ENCODE results near the gene KDM6B. TPM values are rescaled to one million over a fixed set of nuclear protein-coding genes. Genes with fewer than 3 reads are reported as not detected.

The KDM6B gene
- total RNA-seq, 4 donors from 2014 or later = 4.8 to 14.4 (median 10.4) TPM

- Histone ChIP-seq H3K36me3 (peaks cover 61 to 66% of the 10 kb centered on the region in 2 donors), H3K27me3 (no peaks in the 10 kb centered on the region), H3K4me3 (replicated peaks in 1 of 3) (no peak overlapping the region), H3K27ac (no peak overlapping the region), H3K4me1 (peaks cover 10 to 20% of the 10 kb centered on the region in 2 donors), H3K9me3 (no peaks in the 10 kb centered on the region)
- 90 to 93% methylated on average over 10 to 13 of the region's 21 CpGs for WGBS, 2 donors
- no peak for TF ChIP-seq CTCF (IDR thresholded peaks at IDR 0.05)
- intact Hi-C loops (cut with DNase I) = loop anchor here (10.0 kb wide), 1 partner anchor 296 kb away; no protein-coding TSS in a partner anchor
- DNase-seq = no peak
Measured at GRCh38 chr17:7848739-7849129, 14.7 kb downstream of the KDM6B start.

GRCh38 chr17:7849130-7849750 is 15.2 kb downstream of the KDM6B start:
- Histone ChIP-seq H3K4me1 (peaks cover 10 to 20% of the 10 kb centered on the region in 2 donors), H3K9me3 (no peaks in the 10 kb centered on the region), H3K4me3 (replicated peaks in 1 of 3) (no peak overlapping the region), H3K36me3 (peaks cover 61 to 68% of the 10 kb centered on the region in 2 donors), H3K27ac (no peak overlapping the region), H3K27me3 (no peaks in the 10 kb centered on the region)
- TF ChIP-seq CTCF (IDR thresholded peaks at IDR 0.05) = no peak
- no peak for TF ChIP-seq POLR2A (IDR thresholded peaks at IDR 0.05)
- intact Hi-C loops (cut with DNase I) = loop anchor here (10.0 kb wide), 1 partner anchor 296 kb away; no protein-coding TSS in a partner anchor
- DNase-seq = no peak
- WGBS, 2 donors = 88 to 91% methylated on average over 29 to 34 of the region's 35 CpGs

- no peak overlapping the region for H3K27ac ChIP-seq
- 88 to 90% methylated on average over 10 to 12 of the region's 12 CpGs for WGBS, 2 donors
- intact Hi-C loops (cut with DNase I) = loop anchor here (10.0 kb wide), 1 partner anchor 295 kb away; no protein-coding TSS in a partner anchor
Measured at GRCh38 chr17:7849751-7850504, 15.9 kb downstream of the KDM6B start.

GRCh38 chr17:7850701-7851437 is 16.9 kb downstream of the KDM6B start:
- Histone ChIP-seq H3K9me3 (no peaks in the 10 kb centered on the region), H3K4me3 (replicated peaks in 1 of 3) (no peak overlapping the region), H3K27me3 (no peaks in the 10 kb centered on the region), H3K4me1 (peaks cover 1 to 19% of the 10 kb centered on the region in 2 donors), H3K36me3 (peaks cover 54 to 64% of the 10 kb centered on the region in 2 donors), H3K27ac (no peak overlapping the region)
- 89% methylated on average over 17 of the region's 17 CpGs for WGBS, 2 donors
- intact Hi-C loops (cut with DNase I) = no loop called here
- no peak for DNase-seq
- TF ChIP-seq CTCF (IDR thresholded peaks at IDR 0.05) (no peak), POLR2A (IDR thresholded peaks at IDR 0.05) (no peak)

More at GRCh38 chr17:7849751-7850504, 15.9 kb downstream of the KDM6B start:
- Histone ChIP-seq H3K9me3 (no peaks in the 10 kb centered on the region), H3K27me3 (no peaks in the 10 kb centered on the region), H3K4me3 (replicated peaks in 1 of 3) (no peak overlapping the region), H3K36me3 (peaks cover 61 to 68% of the 10 kb centered on the region in 2 donors), H3K4me1 (peaks cover 9 to 19% of the 10 kb centered on the region in 2 donors)
- TF ChIP-seq POLR2A (IDR thresholded peaks at IDR 0.05) (no peak), CTCF (IDR thresholded peaks at IDR 0.05) (no peak)
- no peak for DNase-seq
